GM21825 (cell line): ENCODE results near the gene DCLK2.
"Not testable (repeated sequence)": the region's sequence is repeated elsewhere in the genome, so short reads cannot be mapped to it uniquely, and the experiment has no call there.

Experiments used
- ATAC-seq: cut with Tn5 transposase; IDR thresholded peaks from one replicate; pipeline ENCODE4 v1.9.1; 2021; ENCODE audit warnings: mild to moderate bottlenecking, moderate library complexity; ENCODE audit not compliant: unreplicated experiment

DCLK2 gene

GRCh38 chr4:150145090-150145945 is 67.1 kb downstream of the DCLK2 start:
- ATAC-seq = no peak

GRCh38 chr4:150145946-150146340 is 67.7 kb downstream of the DCLK2 start:
- no peak for ATAC-seq

GRCh38 chr4:150149381-150149780 is 71.1 kb downstream of the DCLK2 start:
- no peak for ATAC-seq

GRCh38 chr4:150150629-150151062 is 72.4 kb downstream of the DCLK2 start:
- ATAC-seq = no peak

- ATAC-seq = no peak
These were observed 74.5 kb downstream of the DCLK2 start for GRCh38 chr4:150152766-150153165.

- ATAC-seq = no peak
These were observed 77.1 kb downstream of the DCLK2 start for GRCh38 chr4:150155391-150155790.

- no peak for ATAC-seq
These were observed 78.3 kb downstream of the DCLK2 start for GRCh38 chr4:150156543-150156942.

GRCh38 chr4:150158041-150158440 is 79.8 kb downstream of the DCLK2 start:
- no peak for ATAC-seq

- no peak for ATAC-seq
These were observed 82.2 kb downstream of the DCLK2 start for GRCh38 chr4:150160473-150160872.

GRCh38 chr4:150161109-150161508 is 82.9 kb downstream of the DCLK2 start:
- no peak for ATAC-seq

- ATAC-seq = not testable (repeated sequence)
These were observed 83.8 kb downstream of the DCLK2 start for GRCh38 chr4:150162020-150162419.

- ATAC-seq = no peak
These were observed 85.8 kb downstream of the DCLK2 start for GRCh38 chr4:150164055-150164454.

GRCh38 chr4:150164956-150165629 is 86.8 kb downstream of the DCLK2 start:
- ATAC-seq = no peak

GRCh38 chr4:150167054-150167453 is 88.8 kb downstream of the DCLK2 start:
- ATAC-seq = no peak

GRCh38 chr4:150173432-150173861 is 95.2 kb downstream of the DCLK2 start:
- ATAC-seq = no peak

GRCh38 chr4:150173982-150174398 is 95.7 kb downstream of the DCLK2 start:
- ATAC-seq = no peak

GRCh38 chr4:150176547-150176946 is 98.3 kb downstream of the DCLK2 start:
- no peak for ATAC-seq

GRCh38 chr4:150178161-150178560 is 99.9 kb downstream of the DCLK2 start:
- no peak for ATAC-seq

GRCh38 chr4:150181536-150181935 is 103.3 kb downstream of the DCLK2 start:
- ATAC-seq = no peak

GRCh38 chr4:150182794-150183193 is 104.5 kb downstream of the DCLK2 start:
- ATAC-seq = no peak

GRCh38 chr4:150185033-150185432 is 106.8 kb downstream of the DCLK2 start:
- not testable (repeated sequence) for ATAC-seq

GRCh38 chr4:150192986-150193385 is 114.7 kb downstream of the DCLK2 start:
- no peak for ATAC-seq
